RWPE2 (cell line): ENCODE data around the gene OR52I1.

Source experiments
- ATAC-seq: fragments of 200-7000 bp; cut with Tn5 transposase; 3 replicates; pipeline ENCODE4 v1.9.1; 2021; ENCODE audit warnings: low read depth
- DNase-seq: peaks from one replicate; pipeline ENCODE4 v3.0.0-alpha.2; 2020; ENCODE audit warnings: low spot score
- H3K27ac ChIP-seq: fragments of 450-650 bp; 2 replicates; pipeline ENCODE4 v1.5.1; 2017; ENCODE audit warnings: mild to moderate bottlenecking; ENCODE audit not compliant: poor library complexity, severe bottlenecking
- H3K27me3 ChIP-seq: fragments of 250-450 bp; sonication (Bioruptor Pico); 2 replicates; pipeline ENCODE4 v1.5.1; 2021; ENCODE audit warnings: mild to moderate bottlenecking, moderate library complexity; ENCODE audit not compliant: insufficient read depth, poor library complexity, severe bottlenecking
- H3K36me3 ChIP-seq: fragments of 250-450 bp; sonication (Bioruptor Pico); 2 replicates; pipeline ENCODE4 v1.5.1; 2020; ENCODE audit warnings: low read depth, mild to moderate bottlenecking, moderate library complexity
- H3K4me1 ChIP-seq: fragments of 250-450 bp; sonication (Bioruptor Pico); 2 replicates; pipeline ENCODE4 v1.5.1; 2021; ENCODE audit warnings: mild to moderate bottlenecking, moderate library complexity; ENCODE audit not compliant: insufficient read depth, poor library complexity, severe bottlenecking
- H3K4me3 ChIP-seq: fragments of 250-450 bp; sonication (Bioruptor Pico); 2 replicates; pipeline ENCODE4 v1.5.1; 2021; ENCODE audit warnings: mild to moderate bottlenecking, moderate library complexity; ENCODE audit not compliant: severe bottlenecking
- H3K9me3 ChIP-seq: fragments of 250-450 bp; sonication (Bioruptor Pico); 2 replicates; pipeline ENCODE4 v1.5.1; 2021; ENCODE audit warnings: mild to moderate bottlenecking, moderate library complexity; ENCODE audit not compliant: severe bottlenecking
- TF ChIP-seq, protein P1 (sequence below): fragments of 450-650 bp; IDR thresholded peaks from one replicate; pipeline ENCODE4 v1.5.1; 2017; ENCODE audit warnings: mild to moderate bottlenecking, moderate library complexity; ENCODE audit not compliant: poor library complexity, severe bottlenecking

OR52I1 gene

DNA sequence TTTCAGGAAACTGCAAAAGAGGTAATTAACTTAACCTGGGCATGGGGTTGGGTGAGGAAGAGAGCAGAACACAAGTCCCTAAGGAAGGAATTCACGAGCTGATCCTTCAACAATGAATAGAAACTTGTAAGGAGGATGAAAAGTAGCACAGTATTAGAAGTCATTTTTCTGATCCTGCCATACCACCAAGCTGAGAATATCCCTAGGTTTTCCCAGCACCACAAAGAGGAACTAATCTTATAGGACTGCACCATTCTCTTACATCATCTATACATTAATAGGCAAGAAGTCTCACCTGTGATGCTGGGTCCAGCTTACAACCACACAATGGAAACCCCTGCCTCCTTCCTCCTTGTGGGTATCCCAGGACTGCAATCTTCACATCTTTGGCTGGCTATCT, at the start of gene OR52I1:
TSS of gene OR52I1 (plus strand) at position 301 of the 400 bp plus-strand sequence. CDS start at position 301, 0 bp downstream.
- no peak for ATAC-seq
- Histone ChIP-seq H3K9me3 (no peaks in the 10 kb centered on the region), H3K36me3 (no peaks in the 10 kb centered on the region), H3K27ac (no peak within 1 kb of the TSS), H3K4me3 (no peak within 1 kb of the TSS), H3K27me3 (no peaks in the 10 kb centered on the region), H3K4me1 (no peaks in the 10 kb centered on the region)
- DNase-seq = no peak
- TF ChIP-seq, protein P1, sequence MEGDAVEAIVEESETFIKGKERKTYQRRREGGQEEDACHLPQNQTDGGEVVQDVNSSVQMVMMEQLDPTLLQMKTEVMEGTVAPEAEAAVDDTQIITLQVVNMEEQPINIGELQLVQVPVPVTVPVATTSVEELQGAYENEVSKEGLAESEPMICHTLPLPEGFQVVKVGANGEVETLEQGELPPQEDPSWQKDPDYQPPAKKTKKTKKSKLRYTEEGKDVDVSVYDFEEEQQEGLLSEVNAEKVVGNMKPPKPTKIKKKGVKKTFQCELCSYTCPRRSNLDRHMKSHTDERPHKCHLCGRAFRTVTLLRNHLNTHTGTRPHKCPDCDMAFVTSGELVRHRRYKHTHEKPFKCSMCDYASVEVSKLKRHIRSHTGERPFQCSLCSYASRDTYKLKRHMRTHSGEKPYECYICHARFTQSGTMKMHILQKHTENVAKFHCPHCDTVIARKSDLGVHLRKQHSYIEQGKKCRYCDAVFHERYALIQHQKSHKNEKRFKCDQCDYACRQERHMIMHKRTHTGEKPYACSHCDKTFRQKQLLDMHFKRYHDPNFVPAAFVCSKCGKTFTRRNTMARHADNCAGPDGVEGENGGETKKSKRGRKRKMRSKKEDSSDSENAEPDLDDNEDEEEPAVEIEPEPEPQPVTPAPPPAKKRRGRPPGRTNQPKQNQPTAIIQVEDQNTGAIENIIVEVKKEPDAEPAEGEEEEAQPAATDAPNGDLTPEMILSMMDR = no peak

DNA sequence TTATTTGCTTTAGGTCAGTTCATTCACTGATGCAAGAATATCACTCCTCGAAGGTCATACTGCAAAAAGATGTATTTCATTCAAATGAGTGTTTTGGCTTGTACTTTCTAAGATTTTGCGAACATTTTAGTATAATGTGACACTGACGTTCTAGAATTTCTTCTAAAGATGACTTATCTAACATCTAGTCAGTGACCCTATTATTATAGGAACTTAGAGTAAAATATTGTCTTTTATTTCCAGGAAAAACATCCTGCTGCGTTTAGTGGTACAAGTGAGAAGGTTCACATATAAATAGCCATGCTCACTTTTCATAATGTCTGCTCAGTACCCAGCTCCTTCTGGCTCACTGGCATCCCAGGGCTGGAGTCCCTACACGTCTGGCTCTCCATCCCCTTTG, 48.9 kb upstream of the OR52I1 start, which contains the start of gene OR52M1:
TSS of gene OR52M1 (plus strand) at position 301 of the 400 bp plus-strand sequence. CDS start at position 301, 0 bp downstream.
- no peak within 1 kb of the TSS for H3K4me3 ChIP-seq
- ATAC-seq (no peak), DNase-seq (no peak)
- no peaks in the 10 kb centered on the region for H3K27me3 ChIP-seq
- H3K36me3 ChIP-seq = no peaks in the 10 kb centered on the region
- TF ChIP-seq, protein P1 = no peak
- H3K27ac ChIP-seq = no peak within 1 kb of the TSS
- H3K9me3 ChIP-seq = no peaks in the 10 kb centered on the region
- H3K4me1 ChIP-seq = peaks cover 3% of the 10 kb centered on the region

GRCh38 chr11:4546878-4547277, 47.0 kb upstream of the OR52I1 start:
- no peak overlapping the region for H3K4me3 ChIP-seq
- H3K4me1 ChIP-seq = peaks cover 3% of the 10 kb centered on the region
- H3K9me3 ChIP-seq = no peaks in the 10 kb centered on the region
- TF ChIP-seq, protein P1 = no peak
- DNase-seq (no peak), ATAC-seq (no peak)
- H3K36me3 ChIP-seq = no peaks in the 10 kb centered on the region
- H3K27me3 ChIP-seq = no peaks in the 10 kb centered on the region
- no peak overlapping the region for H3K27ac ChIP-seq

- ATAC-seq = no peak
- no peak for DNase-seq
- TF ChIP-seq, protein P1 = no peak
- no peaks in the 10 kb centered on the region for H3K36me3 ChIP-seq
- H3K4me3 ChIP-seq = no peak overlapping the region
- H3K4me1 ChIP-seq = peaks cover 3% of the 10 kb centered on the region
- H3K27ac ChIP-seq = no peak overlapping the region
- H3K9me3 ChIP-seq = no peaks in the 10 kb centered on the region
- no peaks in the 10 kb centered on the region for H3K27me3 ChIP-seq
Measured at GRCh38 chr11:4547416-4547815, 46.4 kb upstream of the OR52I1 start.

DNA sequence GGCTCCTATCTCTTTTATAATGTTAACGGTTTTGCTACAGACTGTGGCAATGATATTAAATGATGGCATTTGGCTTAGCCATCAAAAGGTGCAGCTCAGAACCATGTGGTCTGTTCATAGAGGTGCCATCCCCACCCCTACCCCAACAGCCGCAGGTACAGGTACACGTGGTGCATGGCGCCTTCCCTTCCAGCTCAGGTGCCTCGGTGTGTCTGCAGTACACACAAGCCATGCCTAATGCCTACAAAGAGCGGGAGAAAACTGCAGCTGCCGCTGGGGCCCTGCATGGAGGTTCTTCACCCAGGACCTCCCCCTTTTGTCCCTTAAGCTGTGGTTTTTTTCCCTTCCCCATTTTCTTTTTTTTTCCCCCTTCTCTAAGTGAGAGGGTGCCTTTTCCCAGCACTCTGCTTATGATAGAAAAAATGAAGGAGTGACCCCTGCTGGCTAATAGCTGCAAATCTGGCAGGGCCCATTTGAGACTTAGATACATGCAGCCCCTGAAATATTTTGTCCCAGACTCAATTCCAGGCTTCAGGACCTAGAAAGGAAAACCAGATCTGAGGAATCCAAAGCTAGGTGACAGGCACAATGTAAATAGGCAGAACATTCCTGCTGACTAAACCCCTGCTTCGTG, 42.4 kb upstream of the OR52I1 start:
- ATAC-seq = no peak
- H3K27me3 ChIP-seq = no peaks in the 10 kb centered on the region
- H3K4me1 ChIP-seq = no peaks in the 10 kb centered on the region
- H3K27ac ChIP-seq = no peak overlapping the region
- no peak overlapping the region for H3K4me3 ChIP-seq
- no peak for DNase-seq
- TF ChIP-seq, protein P1 = no peak
- H3K36me3 ChIP-seq = no peaks in the 10 kb centered on the region
- no peaks in the 10 kb centered on the region for H3K9me3 ChIP-seq
